Measurements from ENCODE around the gene KLRK1.

The KLRK1 gene

DNA sequence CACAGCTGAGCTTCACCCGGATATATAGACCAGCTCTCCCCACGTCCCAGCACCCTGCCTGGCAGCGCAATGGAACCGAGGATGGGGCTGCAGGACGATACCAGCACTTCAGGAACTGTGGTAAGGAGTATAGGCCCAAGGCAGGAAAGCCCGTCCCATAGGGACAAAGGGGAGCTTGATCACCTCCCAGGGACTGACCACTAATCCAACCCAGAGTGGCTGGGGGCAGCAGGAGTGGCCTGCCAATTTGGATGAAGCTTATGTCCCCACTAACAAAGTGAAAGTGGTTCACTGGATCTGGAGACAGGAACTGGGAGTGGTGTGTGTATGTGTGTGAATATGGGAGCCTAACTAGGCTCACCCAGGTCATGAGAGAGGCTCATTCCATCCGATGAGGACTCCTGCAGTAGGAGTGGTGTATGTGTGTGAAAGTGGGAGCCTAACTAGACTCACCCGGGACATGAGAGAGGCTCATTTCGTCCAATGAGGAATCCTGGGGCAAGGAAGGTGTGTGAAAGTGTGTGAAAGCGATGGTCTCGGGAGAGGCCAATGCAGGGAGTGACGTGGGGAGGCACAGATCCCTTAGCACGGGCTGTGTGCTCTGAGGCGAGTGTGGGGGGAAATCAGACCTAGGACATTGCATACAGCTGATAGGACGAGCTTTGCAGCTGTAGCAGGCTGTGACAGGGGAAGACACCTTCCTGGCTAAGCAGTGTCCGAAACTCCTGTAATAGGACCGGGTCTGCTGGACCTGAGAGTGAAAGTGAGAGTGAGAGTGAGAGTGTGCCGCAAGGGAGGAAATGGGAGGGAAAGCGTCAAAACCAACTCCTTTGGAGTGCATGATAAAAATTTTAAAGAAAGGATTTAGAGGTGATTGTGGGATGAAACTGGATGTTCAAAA, 25.7 kb downstream of the KLRK1 start:
- peaks cover 20 to 35% of the 10 kb centered on the region in 2 donors for H3K4me1 ChIP-seq (ENCODE audit: control insufficient read depth in 1 of 2, insufficient read depth in 2 of 2, low read length in 2 of 2)

DNA sequence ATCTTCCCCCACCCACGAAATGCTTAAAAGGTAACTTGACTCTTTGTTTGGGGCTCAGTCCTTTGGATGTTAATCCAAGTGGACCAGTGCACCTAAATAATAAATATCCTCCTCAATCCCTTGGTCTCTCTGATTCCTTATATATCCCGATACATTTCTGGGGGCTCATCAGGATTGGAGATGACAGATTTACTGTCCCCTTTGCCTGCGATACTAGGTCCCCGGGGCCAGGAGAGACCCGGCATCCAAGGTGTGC, 26.3 kb downstream of the KLRK1 start:
- peak overlapping the region; percentile 72 to 85 for H3K4me3 ChIP-seq (ENCODE audit: low read depth in 1 of 2, low read length in 2 of 2)
- H3K9ac ChIP-seq (ENCODE audit: low read depth in 1 of 2, low read length in 2 of 2), result peak overlapping the region; percentile 83 to 91
- H3K36me3 ChIP-seq (ENCODE audit: control insufficient read depth in 1 of 2, insufficient read depth in 2 of 2, low read length in 2 of 2), result no peaks in the 10 kb centered on the region
- H3K27ac ChIP-seq (ENCODE audit: low read depth, low read length), result peak overlapping the region; percentile 82
- H3K4me1 ChIP-seq (ENCODE audit: control insufficient read depth in 1 of 2, insufficient read depth in 2 of 2, low read length in 2 of 2), result peaks cover 20 to 35% of the 10 kb centered on the region in 2 donors
- H3K9me3 ChIP-seq (ENCODE audit: control insufficient read depth in 1 of 2, low read length in 2 of 2), result no peaks in the 10 kb centered on the region
- no peaks in the 10 kb centered on the region for H3K27me3 ChIP-seq (ENCODE audit: control insufficient read depth in 1 of 2, insufficient read depth in 2 of 2, low read length in 2 of 2)

More for the DNA sequence above, 25.7 kb downstream of the KLRK1 start:
- Histone ChIP-seq H3K27me3 (ENCODE audit: control insufficient read depth in 1 of 2, insufficient read depth in 2 of 2, low read length in 2 of 2) (no peaks in the 10 kb centered on the region), H3K36me3 (ENCODE audit: control insufficient read depth in 1 of 2, insufficient read depth in 2 of 2, low read length in 2 of 2) (no peaks in the 10 kb centered on the region), H3K9me3 (ENCODE audit: control insufficient read depth in 1 of 2, low read length in 2 of 2) (no peaks in the 10 kb centered on the region), H3K9ac (ENCODE audit: low read depth in 1 of 2, low read length in 2 of 2) (peak overlapping the region; percentile 83 to 91), H3K27ac (ENCODE audit: low read depth, low read length) (peak overlapping the region; percentile 82), H3K4me3 (ENCODE audit: low read depth in 1 of 2, low read length in 2 of 2) (peak overlapping the region; percentile 72 to 85)

DNA sequence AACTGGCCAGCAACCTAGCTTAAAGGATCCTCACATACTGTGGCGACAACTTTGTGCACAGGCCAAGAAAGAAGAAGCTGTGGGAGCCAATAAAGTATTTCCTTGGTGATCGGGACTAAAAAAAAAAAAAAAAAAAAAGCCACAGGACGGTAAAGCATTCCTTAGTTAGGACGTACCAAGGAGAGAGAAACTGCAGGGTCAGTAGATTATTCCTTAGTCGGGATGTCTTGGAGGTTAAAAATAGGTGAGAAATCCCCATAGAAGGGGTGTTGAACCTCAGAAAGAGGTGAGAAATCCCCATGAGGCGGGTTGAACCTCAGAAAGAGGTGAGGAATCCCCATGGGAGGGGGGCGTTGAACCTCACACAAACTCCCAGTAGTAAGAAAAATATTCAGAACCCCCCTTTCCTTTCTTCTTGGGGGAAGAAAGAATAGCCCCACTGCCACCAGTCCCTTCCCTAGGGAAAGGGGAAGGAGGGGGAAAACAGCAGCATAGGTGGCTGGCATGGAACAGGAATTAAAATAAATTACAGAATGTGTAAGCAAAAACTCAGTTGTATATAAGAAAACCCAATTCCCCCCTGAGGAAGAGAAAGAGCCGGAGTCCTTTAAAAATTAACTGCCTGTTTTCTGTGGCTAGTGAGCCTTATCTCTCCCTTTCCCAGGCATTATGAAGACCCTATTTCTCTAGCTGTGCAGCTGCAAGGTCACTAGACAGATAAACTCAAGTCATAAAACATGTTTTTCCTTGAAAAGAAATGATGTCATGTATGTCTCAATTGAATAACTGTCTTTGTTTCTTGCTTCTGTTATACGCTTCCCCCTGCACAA, 26.8 kb downstream of the KLRK1 start:
- Histone ChIP-seq H3K27me3 (ENCODE audit: control insufficient read depth in 1 of 2, insufficient read depth in 2 of 2, low read length in 2 of 2) (no peaks in the 10 kb centered on the region), H3K27ac (ENCODE audit: low read depth, low read length) (no peak overlapping the region), H3K9me3 (ENCODE audit: control insufficient read depth in 1 of 2, low read length in 2 of 2) (no peaks in the 10 kb centered on the region), H3K9ac (ENCODE audit: low read depth in 1 of 2, low read length in 2 of 2) (peak overlapping the region in 1 of 2 donors; percentile 91), H3K36me3 (ENCODE audit: control insufficient read depth in 1 of 2, insufficient read depth in 2 of 2, low read length in 2 of 2) (no peaks in the 10 kb centered on the region), H3K4me3 (ENCODE audit: low read depth in 1 of 2, low read length in 2 of 2) (peak overlapping the region; percentile 72 to 85), H3K4me1 (ENCODE audit: control insufficient read depth in 1 of 2, insufficient read depth in 2 of 2, low read length in 2 of 2) (peaks cover 20 to 35% of the 10 kb centered on the region in 2 donors)

DNA sequence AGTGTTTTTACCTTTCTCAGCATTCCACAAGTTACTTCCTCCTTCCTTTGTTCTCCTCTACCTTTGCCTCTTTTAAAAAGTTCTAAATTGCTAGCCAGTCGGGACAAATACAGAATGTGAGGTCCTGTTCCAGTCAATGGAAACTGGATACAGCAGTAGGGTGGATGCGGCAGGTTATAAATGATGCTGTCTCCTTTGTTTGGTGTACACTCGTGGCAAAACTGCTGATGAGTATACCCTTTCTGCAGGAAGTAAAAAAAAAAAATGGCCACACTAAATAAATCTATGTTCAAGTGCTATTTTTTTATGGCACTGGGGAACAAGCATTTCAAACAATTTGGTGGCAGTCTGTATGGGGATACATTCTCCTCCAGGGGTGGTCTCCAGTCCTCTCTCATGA, 27.5 kb downstream of the KLRK1 start:
- H3K4me3 ChIP-seq (ENCODE audit: low read depth in 1 of 2, low read length in 2 of 2), result no peak overlapping the region
- no peaks in the 10 kb centered on the region for H3K36me3 ChIP-seq (ENCODE audit: control insufficient read depth in 1 of 2, insufficient read depth in 2 of 2, low read length in 2 of 2)
- H3K9me3 ChIP-seq (ENCODE audit: control insufficient read depth in 1 of 2, low read length in 2 of 2), result no peaks in the 10 kb centered on the region
- no peak overlapping the region for H3K9ac ChIP-seq (ENCODE audit: low read depth in 1 of 2, low read length in 2 of 2)
- no peak overlapping the region for H3K27ac ChIP-seq (ENCODE audit: low read depth, low read length)
- H3K4me1 ChIP-seq (ENCODE audit: control insufficient read depth in 1 of 2, insufficient read depth in 2 of 2, low read length in 2 of 2), result peaks cover 20 to 35% of the 10 kb centered on the region in 2 donors
- H3K27me3 ChIP-seq (ENCODE audit: control insufficient read depth in 1 of 2, insufficient read depth in 2 of 2, low read length in 2 of 2), result no peaks in the 10 kb centered on the region

DNA sequence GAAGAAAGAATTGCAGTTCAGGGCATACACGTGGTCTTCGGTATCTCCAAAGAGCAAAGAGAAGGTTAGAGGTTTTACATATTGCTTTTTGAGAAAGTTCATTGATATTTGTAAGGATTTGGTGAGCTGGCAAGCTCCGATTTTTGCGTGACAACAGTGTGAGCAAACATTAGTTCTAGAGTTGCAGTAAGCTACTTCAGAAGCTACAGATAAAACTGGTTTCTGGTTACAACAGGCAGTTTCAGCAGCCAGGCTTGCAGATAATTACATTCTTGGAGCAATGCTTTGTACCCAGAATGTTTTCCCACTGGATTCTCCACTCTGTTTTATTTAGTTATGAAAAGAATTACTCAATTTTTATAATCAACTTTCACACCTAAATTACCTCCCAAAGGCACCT, 28.2 kb downstream of the KLRK1 start:
- no peak overlapping the region for H3K9ac ChIP-seq (ENCODE audit: low read depth in 1 of 2, low read length in 2 of 2)
- H3K4me1 ChIP-seq (ENCODE audit: control insufficient read depth in 1 of 2, insufficient read depth in 2 of 2, low read length in 2 of 2), result peaks cover 20 to 32% of the 10 kb centered on the region in 2 donors
- H3K27ac ChIP-seq (ENCODE audit: low read depth, low read length), result no peak overlapping the region
- no peaks in the 10 kb centered on the region for H3K9me3 ChIP-seq (ENCODE audit: control insufficient read depth in 1 of 2, low read length in 2 of 2)
- no peak overlapping the region for H3K4me3 ChIP-seq (ENCODE audit: low read depth in 1 of 2, low read length in 2 of 2)
- H3K27me3 ChIP-seq (ENCODE audit: control insufficient read depth in 1 of 2, insufficient read depth in 2 of 2, low read length in 2 of 2), result no peaks in the 10 kb centered on the region
- H3K36me3 ChIP-seq (ENCODE audit: control insufficient read depth in 1 of 2, insufficient read depth in 2 of 2, low read length in 2 of 2), result no peaks in the 10 kb centered on the region

DNA sequence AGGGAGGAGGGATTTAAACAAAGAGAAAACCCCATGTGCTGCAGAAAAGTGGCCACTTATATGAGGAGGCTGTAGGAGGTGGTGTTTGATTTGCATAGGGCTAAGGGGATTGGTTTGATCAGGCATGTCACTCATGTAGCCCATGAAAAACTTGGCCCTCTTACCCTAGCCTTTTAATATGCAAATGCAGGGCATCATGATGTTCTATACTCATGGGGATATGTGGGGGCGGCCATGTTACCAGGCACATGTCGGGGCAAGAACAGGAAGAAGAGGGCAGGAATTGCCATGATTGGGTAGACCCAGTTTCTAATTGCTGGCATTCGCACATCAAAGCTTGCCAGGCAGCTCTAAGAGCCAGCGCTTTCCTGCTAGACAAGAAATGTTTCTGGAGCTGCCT, 28.8 kb downstream of the KLRK1 start:
- Histone ChIP-seq H3K9ac (ENCODE audit: low read depth in 1 of 2, low read length in 2 of 2) (no peak overlapping the region), H3K27me3 (ENCODE audit: control insufficient read depth in 1 of 2, insufficient read depth in 2 of 2, low read length in 2 of 2) (no peaks in the 10 kb centered on the region), H3K4me1 (ENCODE audit: control insufficient read depth in 1 of 2, insufficient read depth in 2 of 2, low read length in 2 of 2) (peaks cover 19 to 28% of the 10 kb centered on the region in 2 donors), H3K4me3 (ENCODE audit: low read depth in 1 of 2, low read length in 2 of 2) (no peak overlapping the region), H3K27ac (ENCODE audit: low read depth, low read length) (no peak overlapping the region), H3K36me3 (ENCODE audit: control insufficient read depth in 1 of 2, insufficient read depth in 2 of 2, low read length in 2 of 2) (no peaks in the 10 kb centered on the region), H3K9me3 (ENCODE audit: control insufficient read depth in 1 of 2, low read length in 2 of 2) (no peaks in the 10 kb centered on the region)

DNA sequence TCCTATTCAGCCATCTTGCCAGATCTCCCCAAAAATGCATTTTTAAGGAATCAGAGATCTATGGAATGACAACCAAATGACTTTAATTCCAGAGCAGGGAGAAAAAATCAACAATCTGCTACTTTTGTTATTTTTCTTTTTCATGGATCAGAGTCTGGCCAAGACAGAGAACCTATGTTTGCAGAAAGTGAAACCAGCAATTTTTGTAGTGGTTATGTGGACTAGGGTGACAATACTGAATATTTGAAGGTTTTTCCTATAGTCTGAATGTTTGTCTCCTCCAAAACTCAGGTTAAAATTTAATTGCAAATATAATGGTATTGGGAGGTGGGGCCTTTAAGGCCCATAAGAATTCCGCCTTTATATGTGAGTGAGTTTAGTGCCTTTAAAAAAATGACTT, 30.9 kb downstream of the KLRK1 start:
- Histone ChIP-seq H3K27me3 (ENCODE audit: control insufficient read depth in 1 of 2, insufficient read depth in 2 of 2, low read length in 2 of 2) (no peaks in the 10 kb centered on the region), H3K4me1 (ENCODE audit: control insufficient read depth in 1 of 2, insufficient read depth in 2 of 2, low read length in 2 of 2) (peaks cover 8 to 14% of the 10 kb centered on the region in 2 donors)

DNA sequence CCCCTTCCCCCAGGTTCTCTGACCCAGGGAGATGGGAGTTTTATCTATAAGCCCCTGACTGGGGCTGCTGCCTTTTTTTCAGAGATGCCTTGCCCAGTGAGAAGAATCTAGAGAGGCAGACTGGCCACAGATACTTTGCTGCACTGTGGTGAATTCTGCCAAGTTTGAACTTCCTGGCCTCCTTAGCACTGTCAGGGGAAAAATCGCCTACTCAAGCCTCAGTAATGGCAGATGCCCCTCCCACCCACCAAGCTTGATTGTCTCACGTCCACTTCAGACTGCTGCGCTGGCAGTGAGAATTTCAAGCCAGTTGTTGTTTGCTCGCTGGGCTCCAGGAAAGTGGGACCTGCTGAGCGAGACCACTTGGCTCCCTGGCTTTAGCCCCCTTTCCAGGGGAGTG, 31.7 kb downstream of the KLRK1 start:
- peaks cover 0 to 6% of the 10 kb centered on the region in 2 donors for H3K4me1 ChIP-seq (ENCODE audit: control insufficient read depth in 1 of 2, insufficient read depth in 2 of 2, low read length in 2 of 2)
- H3K9me3 ChIP-seq (ENCODE audit: control insufficient read depth in 1 of 2, low read length in 2 of 2), result no peaks in the 10 kb centered on the region
- H3K4me3 ChIP-seq (ENCODE audit: low read depth in 1 of 2, low read length in 2 of 2), result no peak overlapping the region

More for the DNA sequence above, 30.9 kb downstream of the KLRK1 start:
- no peak overlapping the region for H3K9ac ChIP-seq (ENCODE audit: low read depth in 1 of 2, low read length in 2 of 2)
- H3K4me3 ChIP-seq (ENCODE audit: low read depth in 1 of 2, low read length in 2 of 2), result no peak overlapping the region
- H3K9me3 ChIP-seq (ENCODE audit: control insufficient read depth in 1 of 2, low read length in 2 of 2), result no peaks in the 10 kb centered on the region
- no peaks in the 10 kb centered on the region for H3K36me3 ChIP-seq (ENCODE audit: control insufficient read depth in 1 of 2, insufficient read depth in 2 of 2, low read length in 2 of 2)
- no peak overlapping the region for H3K27ac ChIP-seq (ENCODE audit: low read depth, low read length)

DNA sequence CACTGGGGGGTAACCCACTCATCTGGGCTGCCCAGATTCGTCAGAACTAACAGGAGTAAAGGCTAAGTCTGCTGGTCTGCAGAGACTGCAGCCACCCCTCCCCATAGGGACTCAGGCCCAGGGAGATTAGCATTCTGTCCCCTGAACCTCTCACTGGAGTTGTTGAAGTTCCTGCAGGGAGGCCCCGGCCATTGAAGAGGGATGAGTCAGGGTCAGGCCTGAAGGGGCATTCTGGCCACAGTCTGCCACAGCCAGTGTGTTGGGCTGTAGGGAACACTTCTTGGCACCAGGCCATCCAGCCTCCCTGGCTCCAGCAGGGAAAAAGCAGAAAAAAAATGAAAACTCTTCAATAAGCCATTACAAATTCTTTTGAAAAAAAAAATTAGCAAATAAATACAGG, 35.3 kb downstream of the KLRK1 start:
- Histone ChIP-seq H3K27me3 (ENCODE audit: control insufficient read depth in 1 of 2, insufficient read depth in 2 of 2, low read length in 2 of 2) (no peaks in the 10 kb centered on the region), H3K36me3 (ENCODE audit: control insufficient read depth in 1 of 2, insufficient read depth in 2 of 2, low read length in 2 of 2) (no peaks in the 10 kb centered on the region), H3K27ac (ENCODE audit: low read depth, low read length) (no peak overlapping the region), H3K4me1 (ENCODE audit: control insufficient read depth in 1 of 2, insufficient read depth in 2 of 2, low read length in 2 of 2) (no peaks in the 10 kb centered on the region), H3K9ac (ENCODE audit: low read depth in 1 of 2, low read length in 2 of 2) (no peak overlapping the region), H3K4me3 (ENCODE audit: low read depth in 1 of 2, low read length in 2 of 2) (no peak overlapping the region), H3K9me3 (ENCODE audit: control insufficient read depth in 1 of 2, low read length in 2 of 2) (no peaks in the 10 kb centered on the region)

More for the DNA sequence above, 31.7 kb downstream of the KLRK1 start:
- no peaks in the 10 kb centered on the region for H3K27me3 ChIP-seq (ENCODE audit: control insufficient read depth in 1 of 2, insufficient read depth in 2 of 2, low read length in 2 of 2)
- H3K36me3 ChIP-seq (ENCODE audit: control insufficient read depth in 1 of 2, insufficient read depth in 2 of 2, low read length in 2 of 2), result no peaks in the 10 kb centered on the region
- no peak overlapping the region for H3K27ac ChIP-seq (ENCODE audit: low read depth, low read length)
- H3K9ac ChIP-seq (ENCODE audit: low read depth in 1 of 2, low read length in 2 of 2), result no peak overlapping the region

DNA sequence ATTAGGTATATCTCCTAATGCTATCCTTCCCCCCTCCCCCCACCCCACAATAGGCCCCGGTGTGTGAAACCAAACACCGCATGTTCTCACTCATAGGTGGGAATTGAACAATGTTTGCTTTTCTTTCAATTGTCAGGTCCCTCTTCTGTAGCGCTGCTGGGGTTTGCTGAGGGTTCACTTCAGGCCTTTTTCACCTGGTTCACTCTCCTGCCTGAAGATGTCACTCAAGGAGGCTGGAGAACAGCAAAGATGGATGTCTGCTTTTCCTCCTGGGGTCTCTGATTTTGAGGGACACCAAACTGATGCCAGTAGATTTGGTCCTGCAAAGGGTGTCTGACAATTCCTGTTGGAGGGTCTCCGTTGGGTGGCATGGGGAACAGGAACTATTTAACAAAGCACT, 35.8 kb downstream of the KLRK1 start:
- no peak overlapping the region for H3K27ac ChIP-seq (ENCODE audit: low read depth, low read length)
- H3K9me3 ChIP-seq (ENCODE audit: control insufficient read depth in 1 of 2, low read length in 2 of 2), result no peaks in the 10 kb centered on the region
- no peak overlapping the region for H3K9ac ChIP-seq (ENCODE audit: low read depth in 1 of 2, low read length in 2 of 2)
- H3K36me3 ChIP-seq (ENCODE audit: control insufficient read depth in 1 of 2, insufficient read depth in 2 of 2, low read length in 2 of 2), result no peaks in the 10 kb centered on the region
- H3K4me3 ChIP-seq (ENCODE audit: low read depth in 1 of 2, low read length in 2 of 2), result no peak overlapping the region
- no peaks in the 10 kb centered on the region for H3K27me3 ChIP-seq (ENCODE audit: control insufficient read depth in 1 of 2, insufficient read depth in 2 of 2, low read length in 2 of 2)
- no peaks in the 10 kb centered on the region for H3K4me1 ChIP-seq (ENCODE audit: control insufficient read depth in 1 of 2, insufficient read depth in 2 of 2, low read length in 2 of 2)

All from duodenal mucosa (tissue), 2 donors.